ENCODE data around the gene NFATC1. TPM values are rescaled to one million over a fixed set of nuclear protein-coding genes. Genes with fewer than 3 reads are reported as not detected.

Gene NFATC1
- polyA plus RNA-seq, 4 donors = 5.5 to 14.8 (median 7.1) TPM

- DNase-seq (ENCODE audit: low read depth in 4 of 4, low spot score in 3 of 4) = no peak
Observed at GRCh38 chr18:79544386-79544963, 148.7 kb downstream of the NFATC1 start.

DNA sequence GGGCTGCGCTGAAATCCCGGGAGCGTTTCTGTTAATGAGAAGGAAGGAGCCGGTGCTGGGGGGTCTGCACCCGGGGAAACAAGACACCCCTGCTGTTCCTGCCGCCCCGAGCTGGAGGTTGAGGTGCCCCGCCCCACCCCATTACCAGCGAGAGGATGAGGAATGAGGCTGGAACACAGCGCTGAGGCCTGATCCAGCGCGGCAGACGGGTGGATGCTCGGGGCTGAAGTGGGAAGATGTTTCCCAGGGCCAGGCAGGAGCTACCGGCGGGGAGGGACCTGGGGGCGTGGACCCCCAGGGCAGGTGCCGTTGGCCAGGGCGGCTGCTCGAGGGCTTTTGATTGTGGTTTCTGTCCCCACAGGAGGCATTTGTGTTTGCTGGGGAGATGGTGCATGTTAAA lies 149.5 kb downstream of the NFATC1 start:
- DNase-seq (ENCODE audit: low read depth in 4 of 4, low spot score in 3 of 4) = no peak

- no peak for DNase-seq (ENCODE audit: low read depth in 4 of 4, low spot score in 3 of 4)
Observed at GRCh38 chr18:79545736-79546171, 150.0 kb downstream of the NFATC1 start.

GRCh38 chr18:79546781-79547272 lies 151.1 kb downstream of the NFATC1 start:
- no peak for DNase-seq (ENCODE audit: low read depth in 4 of 4, low spot score in 3 of 4)

GRCh38 chr18:79547413-79548076 lies 151.8 kb downstream of the NFATC1 start:
- DNase-seq (ENCODE audit: low read depth in 4 of 4, low spot score in 3 of 4) = no peak

GRCh38 chr18:79548077-79548450 lies 152.3 kb downstream of the NFATC1 start:
- no peak for DNase-seq (ENCODE audit: low read depth in 4 of 4, low spot score in 3 of 4)

- DNase-seq (ENCODE audit: low read depth in 4 of 4, low spot score in 3 of 4) = no peak
Observed at GRCh38 chr18:79548621-79548985, 152.9 kb downstream of the NFATC1 start.

DNA sequence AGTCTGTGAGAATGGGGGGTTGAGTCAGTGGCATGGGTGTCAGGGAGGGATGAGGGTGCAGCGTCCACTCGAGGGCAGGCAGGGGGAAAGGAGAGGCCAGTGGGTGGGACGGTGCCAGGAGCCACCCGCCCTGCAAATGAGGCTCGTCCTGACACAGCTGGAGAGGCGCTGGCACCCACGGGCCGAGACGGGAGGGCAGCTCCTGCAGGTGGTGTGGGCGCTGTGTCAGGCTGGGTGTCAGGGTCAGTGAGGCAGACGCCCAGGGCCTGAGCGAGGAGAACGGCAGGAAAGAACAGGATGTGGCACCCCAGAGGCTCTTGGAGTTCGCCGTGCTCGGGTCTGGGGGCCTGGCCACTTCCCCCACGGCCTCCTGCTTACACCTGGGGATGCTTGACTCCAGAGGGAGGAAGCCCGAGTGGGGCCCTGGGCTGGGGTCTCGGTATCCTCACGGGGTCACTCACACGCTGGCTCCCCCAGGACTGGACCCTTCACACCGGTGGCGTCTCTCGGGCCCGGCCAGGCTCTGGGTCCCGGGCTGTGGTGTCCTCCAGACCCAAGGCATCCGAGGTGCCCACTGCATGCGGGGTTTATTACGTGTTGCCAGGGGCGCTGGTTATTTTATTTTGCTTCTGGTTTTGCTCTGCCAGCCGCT lies 153.4 kb downstream of the NFATC1 start:
- no peak for DNase-seq (ENCODE audit: low read depth in 4 of 4, low spot score in 3 of 4)

GRCh38 chr18:79549638-79550000 lies 153.9 kb downstream of the NFATC1 start:
- no peak for DNase-seq (ENCODE audit: low read depth in 4 of 4, low spot score in 3 of 4)

DNA sequence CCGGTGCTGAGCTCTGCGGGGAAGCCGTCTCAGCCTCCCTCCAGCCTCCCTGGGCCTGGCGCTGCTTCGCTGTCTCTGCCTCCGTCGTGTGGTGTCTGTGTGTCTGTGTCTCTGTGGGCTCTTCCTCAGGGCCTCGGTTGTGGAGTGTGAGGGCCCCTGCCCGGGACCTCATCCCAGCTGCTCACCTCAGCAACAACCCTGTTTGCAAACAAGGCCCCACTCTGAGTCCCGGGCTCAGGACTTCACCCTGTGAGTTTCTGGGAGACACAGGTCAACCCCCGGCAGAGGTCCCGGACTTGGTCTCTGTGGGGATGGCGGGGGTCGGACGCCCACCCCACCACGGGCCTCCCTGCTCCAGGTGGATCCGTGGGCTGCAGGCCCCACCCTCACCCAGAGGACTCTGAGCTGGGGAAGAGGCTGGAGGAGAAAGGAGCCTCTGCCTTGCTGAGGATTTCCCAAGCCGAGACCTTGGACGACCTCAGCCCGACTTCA lies 156.5 kb downstream of the NFATC1 start:
- no peak for DNase-seq (ENCODE audit: low read depth in 4 of 4, low spot score in 3 of 4)

DNA sequence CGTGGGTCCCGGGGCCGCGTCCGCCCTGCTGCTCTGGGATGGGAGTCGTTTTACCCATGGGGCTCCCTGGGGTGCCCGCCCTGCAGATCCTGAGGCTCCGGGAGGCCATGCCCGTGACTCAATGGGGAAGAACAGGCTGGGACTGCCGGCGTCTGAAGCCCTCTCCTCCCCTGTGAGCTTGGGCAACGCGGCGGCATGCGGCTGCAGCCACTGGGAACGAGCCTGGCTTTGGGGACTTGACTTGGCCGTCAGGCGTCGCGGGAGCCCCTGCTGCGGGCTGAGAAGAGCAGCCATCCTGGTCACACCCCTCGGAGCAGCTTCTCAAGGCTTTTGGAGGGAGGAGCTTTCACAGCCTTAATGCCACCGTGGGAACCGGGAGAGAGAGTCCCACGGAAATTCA lies 157.0 kb downstream of the NFATC1 start:
- no peak for DNase-seq (ENCODE audit: low read depth in 4 of 4, low spot score in 3 of 4)

DNA sequence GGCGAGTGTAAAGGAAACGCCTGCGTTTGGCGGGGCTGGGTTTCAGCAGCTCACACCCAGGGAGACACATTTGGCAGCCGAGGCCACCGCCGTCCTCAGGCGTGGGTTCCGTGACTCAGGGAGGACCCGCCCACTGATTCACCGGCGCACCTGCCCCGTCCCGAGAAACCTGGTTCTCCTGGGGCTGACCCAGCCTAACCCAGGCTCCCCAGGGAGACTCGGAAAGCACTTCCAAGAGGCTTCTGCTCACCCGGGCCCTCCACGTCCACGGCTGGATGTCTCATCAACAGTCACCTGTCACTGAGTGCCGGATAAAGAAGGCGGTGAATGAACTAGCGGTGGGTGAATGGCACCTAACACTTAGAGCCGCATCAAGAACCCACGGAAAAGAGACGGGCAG lies 157.4 kb downstream of the NFATC1 start:
- DNase-seq (ENCODE audit: low read depth in 4 of 4, low spot score in 3 of 4) = no peak

GRCh38 chr18:79553696-79554095 lies 158.0 kb downstream of the NFATC1 start:
- DNase-seq (ENCODE audit: low read depth in 4 of 4, low spot score in 3 of 4) = no peak

DNA sequence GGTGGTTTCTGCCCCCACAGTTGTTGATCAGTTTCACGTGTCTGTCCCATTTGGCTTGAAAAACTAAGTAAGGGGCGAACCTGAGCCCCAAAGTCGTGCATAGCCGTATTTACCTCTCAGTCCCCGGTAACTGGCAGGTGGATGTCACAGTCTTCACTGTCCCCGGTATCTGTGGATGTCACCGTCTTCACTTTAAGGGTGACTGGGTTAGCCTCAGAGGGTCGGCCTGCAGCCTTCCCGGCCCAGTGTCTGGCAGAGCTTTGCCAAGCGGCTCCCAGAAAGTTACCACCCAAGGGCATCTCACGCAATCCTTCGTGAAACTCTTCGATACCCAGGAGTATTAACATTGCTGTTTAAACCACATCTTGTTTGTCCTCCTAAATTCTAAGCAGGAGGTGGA lies 158.6 kb downstream of the NFATC1 start:
- DNase-seq (ENCODE audit: low read depth in 4 of 4, low spot score in 3 of 4) = no peak

DNA sequence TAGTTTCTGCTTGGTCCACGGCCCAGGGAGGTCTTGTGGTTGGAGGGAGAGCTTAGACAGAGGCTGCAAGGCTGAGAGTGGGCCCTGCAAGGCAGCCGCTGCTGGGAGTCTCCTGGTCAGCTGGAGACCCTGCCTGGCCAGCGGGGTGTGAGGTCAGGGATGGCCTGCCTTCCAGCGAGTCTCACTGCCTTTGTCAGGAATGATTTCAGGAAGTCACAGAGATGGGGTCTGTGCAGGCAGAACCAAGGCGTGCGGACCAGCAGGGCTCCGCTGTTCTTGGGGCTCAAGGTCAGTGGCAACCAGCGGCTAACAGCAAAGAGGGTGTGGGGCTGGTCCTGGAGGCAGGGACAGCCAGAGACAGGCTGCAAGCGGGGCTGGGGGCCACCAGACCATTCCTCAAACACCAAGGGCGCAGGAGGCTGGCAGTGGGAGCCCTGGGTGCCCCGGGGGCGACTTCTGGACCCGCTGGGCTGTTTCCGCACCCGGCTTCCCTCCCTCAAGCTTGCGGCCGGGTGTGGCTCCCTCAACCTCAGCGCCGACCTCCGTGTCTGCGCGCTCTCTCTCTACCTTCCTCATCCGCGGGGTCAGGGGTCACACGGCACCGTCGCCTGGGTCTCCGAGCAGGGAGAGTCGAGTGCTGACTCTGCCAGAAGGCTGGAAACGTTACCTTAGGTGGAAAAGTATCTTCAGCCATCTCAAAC lies 159.4 kb downstream of the NFATC1 start:
- DNase-seq (ENCODE audit: low read depth in 4 of 4, low spot score in 3 of 4) = no peak

DNA sequence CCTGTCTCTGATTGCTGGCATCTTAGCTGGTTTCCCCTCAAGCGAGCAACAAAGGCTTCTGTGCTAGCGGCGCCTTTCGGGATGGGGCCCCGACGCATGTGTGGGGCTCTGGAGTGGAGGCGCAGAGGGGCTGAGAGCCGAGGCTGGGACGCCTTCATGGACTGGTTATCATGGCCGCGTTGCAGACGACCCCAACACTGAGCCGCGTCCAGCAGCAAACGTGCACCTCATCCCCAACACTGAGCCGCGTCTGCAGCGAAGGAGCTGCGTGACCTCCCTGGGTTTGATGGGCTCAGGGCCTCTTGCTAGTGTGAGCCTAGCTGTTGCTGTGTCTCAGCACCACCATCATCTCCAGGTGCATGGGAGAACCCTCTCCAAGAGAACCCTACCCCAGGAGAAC lies 160.2 kb downstream of the NFATC1 start:
- no peak for DNase-seq (ENCODE audit: low read depth in 4 of 4, low spot score in 3 of 4)

- no peak for DNase-seq (ENCODE audit: low read depth in 4 of 4, low spot score in 3 of 4)
Observed at GRCh38 chr18:79556829-79557585, 161.3 kb downstream of the NFATC1 start.

GRCh38 chr18:79558196-79558932 lies 162.6 kb downstream of the NFATC1 start:
- no peak for DNase-seq (ENCODE audit: low read depth in 4 of 4, low spot score in 3 of 4)

DNA sequence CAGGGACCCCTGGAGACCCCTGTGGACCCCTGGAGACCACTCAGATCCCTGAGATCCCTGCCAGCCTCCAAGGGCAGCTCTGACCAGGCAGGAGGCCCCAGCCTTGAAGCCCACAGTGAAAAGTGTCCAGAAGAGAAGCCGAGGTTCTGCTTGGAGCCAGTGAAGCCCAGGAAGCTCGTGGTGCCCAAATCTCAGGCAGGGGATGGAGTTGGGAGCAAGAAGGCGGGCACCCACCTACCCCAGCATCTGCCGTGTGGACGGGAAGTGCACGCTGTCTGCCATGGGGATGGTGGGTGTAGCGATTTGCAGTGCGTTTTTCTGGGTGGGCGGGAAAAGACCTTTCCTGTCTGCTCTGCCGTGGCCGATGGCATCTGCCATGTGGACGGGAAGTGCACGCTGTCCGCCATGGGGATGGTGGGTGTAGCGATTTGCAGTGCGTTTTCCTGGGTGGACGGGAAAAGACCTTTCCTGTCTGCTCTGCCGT lies 163.2 kb downstream of the NFATC1 start:
- no peak for DNase-seq (ENCODE audit: low read depth in 4 of 4, low spot score in 3 of 4)

GRCh38 chr18:79559436-79559835 lies 163.7 kb downstream of the NFATC1 start:
- no peak for DNase-seq (ENCODE audit: low read depth in 4 of 4, low spot score in 3 of 4)

Data from left renal pelvis (tissue), 4 donors.